Thyroid gland (tissue), 4 donors: ENCODE data around the gene PIP4K2B. TPM values are rescaled to one million over a fixed set of nuclear protein-coding genes. Genes with fewer than 3 reads are reported as not detected.

ENCODE experiments used
- DNase-seq, 2 donors: peaks; one replicate each; pipeline ENCODE4 v3.0.0-alpha.2; 2019
- H3K27ac ChIP-seq, 3 donors: fragments of 200-600 bp; sonication (generic); 1 replicate in 2 of 3; 2 replicates in 1 of 3; pipeline ENCODE4 v1.5.1; 2016 to 2019; ENCODE audit warnings: mild to moderate bottlenecking in 1 of 3, moderate library complexity in 1 of 3
- H3K27me3 ChIP-seq: fragments of 200-600 bp; sonication (generic); one replicate; pipeline ENCODE4 v1.5.1; 2019
- H3K36me3 ChIP-seq, 2 donors: fragments of 200-600 bp; sonication (generic); one replicate each; pipeline ENCODE4 v1.5.1; 2016 to 2019
- H3K4me1 ChIP-seq, 2 donors: fragments of 200-600 bp; sonication (generic); one replicate each; pipeline ENCODE4 v1.5.1; 2017 to 2019
- H3K4me3 ChIP-seq, 3 donors: fragments of 200-600 bp; sonication (generic); replicated peaks in 1 of 3; 1 replicate in 2 of 3; 2 replicates in 1 of 3; pipeline ENCODE4 v1.5.1; 2016; ENCODE audit warnings: mild to moderate bottlenecking in 1 of 3
- H3K9me3 ChIP-seq: fragments of 200-600 bp; sonication (generic); one replicate; pipeline ENCODE4 v1.5.1; 2017
- POLR2A ChIP-seq, 2 donors: fragments of 450-650 bp; IDR thresholded peaks; one replicate each; pipeline ENCODE4 v1.6.1; 2017; ENCODE audit warnings: antibody characterized with exemption in 2 of 2, mild to moderate bottlenecking in 2 of 2, moderate library complexity in 1 of 2
- WGBS, 2 donors: methylation state at CpG; one replicate each; pipeline ENCODE4 v1.1.5; 2017; 5-methylcytosine and 5-hydroxymethylcytosine counted together
- intact Hi-C: fragments of 100-400 bp; cut with DNase I; formaldehyde crosslinking; loops from one replicate; pipeline ENCODE4 v1.15.1; 2023
- total RNA-seq, 4 donors: library from RNA; depleted of rRNA; stranded (reverse); fragments of >200 nt; gene quantifications; one replicate each; pipeline ENCODE4 v1.2.3, GENCODE V29; 2016
- TF ChIP-seq, protein P1 (sequence below), 6 experiments: fragments of 200-600 bp in 3 of 6; fragments of 450-650 bp in 3 of 6; sonication (generic) in 3 of 6; IDR thresholded peaks; one replicate each; pipeline ENCODE4 v1.5.1; 2016 to 2019; ENCODE audit warnings: antibody characterized with exemption in 6 of 6, mild to moderate bottlenecking in 2 of 6, inconsistent platforms in 1 of 6, moderate library complexity in 1 of 6

PIP4K2B gene
- total RNA-seq, 4 donors from 2014 or later, result 40.8 to 48.6 (median 43.8) TPM

- no peaks in the 10 kb centered on the region for H3K27me3 ChIP-seq
- 71 to 76% methylated on average over 9 of the region's 9 CpGs for WGBS, 2 donors
- intact Hi-C loops, result loop anchor here (10.0 kb wide), 1 partner anchor 129 kb away; the partner anchor contains the start of gene SRCIN1
- H3K4me3 ChIP-seq, result no peak overlapping the region
- no peaks in the 10 kb centered on the region for H3K9me3 ChIP-seq
- H3K27ac ChIP-seq, result peak overlapping the region; percentile 61 to 92 (median 75)
- H3K4me1 ChIP-seq, result peaks cover 35 to 43% of the 10 kb centered on the region in 2 donors
- no peak for DNase-seq
- TF ChIP-seq, protein P1, sequence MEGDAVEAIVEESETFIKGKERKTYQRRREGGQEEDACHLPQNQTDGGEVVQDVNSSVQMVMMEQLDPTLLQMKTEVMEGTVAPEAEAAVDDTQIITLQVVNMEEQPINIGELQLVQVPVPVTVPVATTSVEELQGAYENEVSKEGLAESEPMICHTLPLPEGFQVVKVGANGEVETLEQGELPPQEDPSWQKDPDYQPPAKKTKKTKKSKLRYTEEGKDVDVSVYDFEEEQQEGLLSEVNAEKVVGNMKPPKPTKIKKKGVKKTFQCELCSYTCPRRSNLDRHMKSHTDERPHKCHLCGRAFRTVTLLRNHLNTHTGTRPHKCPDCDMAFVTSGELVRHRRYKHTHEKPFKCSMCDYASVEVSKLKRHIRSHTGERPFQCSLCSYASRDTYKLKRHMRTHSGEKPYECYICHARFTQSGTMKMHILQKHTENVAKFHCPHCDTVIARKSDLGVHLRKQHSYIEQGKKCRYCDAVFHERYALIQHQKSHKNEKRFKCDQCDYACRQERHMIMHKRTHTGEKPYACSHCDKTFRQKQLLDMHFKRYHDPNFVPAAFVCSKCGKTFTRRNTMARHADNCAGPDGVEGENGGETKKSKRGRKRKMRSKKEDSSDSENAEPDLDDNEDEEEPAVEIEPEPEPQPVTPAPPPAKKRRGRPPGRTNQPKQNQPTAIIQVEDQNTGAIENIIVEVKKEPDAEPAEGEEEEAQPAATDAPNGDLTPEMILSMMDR (IDR thresholded peaks at IDR 0.05), result no peak
- no peak for TF ChIP-seq POLR2A (IDR thresholded peaks at IDR 0.05)
- peaks cover 6 to 14% of the 10 kb centered on the region in 2 donors for H3K36me3 ChIP-seq
Measured at GRCh38 chr17:38733282-38733981, 65.9 kb downstream of the PIP4K2B start.

DNA sequence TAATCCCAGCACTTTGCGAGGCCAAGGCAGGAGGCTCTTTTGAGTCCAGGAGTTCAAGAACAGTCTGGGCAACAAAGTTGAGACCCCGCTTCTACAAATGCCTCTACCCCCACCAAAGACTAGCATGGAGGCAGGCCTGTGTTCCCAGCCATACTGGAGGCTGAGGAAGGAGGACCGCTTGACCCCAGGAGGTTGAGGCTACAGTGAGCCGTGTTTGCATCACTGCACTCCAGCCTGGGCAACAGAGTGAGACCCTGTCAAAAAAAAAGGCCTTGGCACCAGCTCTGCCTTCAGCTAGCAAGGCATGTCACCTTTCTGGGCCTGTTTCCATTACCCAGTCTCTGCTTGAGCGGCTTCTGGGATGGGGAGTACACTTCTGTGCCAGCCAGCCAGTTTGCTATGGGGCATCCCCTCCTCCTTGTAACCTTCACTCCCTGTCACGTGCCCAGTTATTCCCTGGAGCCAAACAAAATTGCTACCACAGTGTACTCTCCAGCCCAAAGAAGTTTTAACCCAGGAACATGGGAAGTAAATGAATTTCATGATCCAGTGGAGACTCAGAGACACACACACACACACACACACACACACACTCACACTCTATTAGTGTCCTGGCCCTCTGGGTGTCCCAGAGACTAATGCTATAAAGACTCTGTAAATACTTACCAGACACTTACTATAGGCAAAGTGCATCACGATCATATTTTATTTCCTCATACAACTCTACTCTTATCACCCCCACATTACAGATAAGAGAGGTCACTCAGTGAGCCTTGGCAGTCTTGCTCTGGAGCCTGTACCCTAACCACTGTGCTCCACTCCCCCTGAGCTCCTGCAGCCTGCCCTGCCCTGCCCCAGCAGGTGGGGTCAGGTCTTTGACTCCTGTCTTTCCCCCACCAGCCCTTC lies 66.7 kb downstream of the PIP4K2B start:
- Histone ChIP-seq H3K4me3 (no peak overlapping the region), H3K27me3 (no peaks in the 10 kb centered on the region), H3K9me3 (no peaks in the 10 kb centered on the region), H3K36me3 (peaks cover 0 to 11% of the 10 kb centered on the region in 2 donors), H3K4me1 (peaks cover 35 to 43% of the 10 kb centered on the region in 2 donors), H3K27ac (peak overlapping the region; percentile 75 to 92 (median 84))
- intact Hi-C loops, result loop anchor here (10.0 kb wide), 1 partner anchor 128 kb away; the partner anchor contains the start of gene SRCIN1
- peak; percentile 93 for DNase-seq
- 57 to 59% methylated on average over 5 to 7 of the region's 7 CpGs for WGBS, 2 donors
- TF ChIP-seq, protein P1 (IDR thresholded peaks at IDR 0.05), result no peak
- TF ChIP-seq POLR2A (IDR thresholded peaks at IDR 0.05), result peak in 1 of 2 donors; percentile 33

DNA sequence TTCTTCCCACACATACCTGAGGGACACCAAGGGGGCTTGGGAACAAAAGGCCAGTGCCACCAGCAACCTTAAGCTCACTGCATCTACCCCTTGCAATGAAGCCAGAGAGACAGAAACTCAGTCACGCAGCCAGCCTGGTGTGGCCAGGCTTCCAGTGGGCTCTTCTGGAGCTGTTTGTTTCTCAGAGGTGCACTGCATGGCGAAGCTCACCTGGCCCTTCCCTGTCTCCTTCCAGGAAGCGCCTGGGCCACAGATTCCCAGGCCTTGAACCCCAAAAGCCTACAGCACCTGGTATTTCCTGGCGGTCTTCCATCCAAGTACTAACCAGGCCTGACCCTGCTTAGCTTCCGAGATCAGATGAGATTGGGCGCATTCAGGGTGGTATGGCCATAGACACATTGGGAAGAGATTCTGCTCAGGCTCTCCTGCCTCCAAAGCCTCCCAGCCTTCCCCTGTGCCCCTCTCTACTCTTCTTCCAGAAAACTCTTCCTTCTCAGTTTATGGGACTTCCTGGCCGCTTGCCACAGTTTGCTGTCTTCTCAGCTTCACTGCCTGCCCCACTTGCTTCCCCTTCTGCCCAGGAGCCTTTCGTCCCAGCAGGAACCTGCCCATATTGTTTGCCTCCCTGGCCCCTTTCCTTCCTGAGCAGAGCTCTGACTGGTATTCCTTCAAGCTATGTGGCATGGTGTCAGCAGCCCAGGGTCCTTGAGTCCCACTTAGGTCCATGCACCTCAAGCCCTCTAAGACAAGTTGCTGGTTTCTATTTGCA lies 67.6 kb downstream of the PIP4K2B start:
- Histone ChIP-seq H3K4me3 (no peak overlapping the region), H3K9me3 (no peaks in the 10 kb centered on the region), H3K4me1 (peaks cover 35 to 43% of the 10 kb centered on the region in 2 donors), H3K27me3 (no peaks in the 10 kb centered on the region), H3K27ac (peak overlapping the region; percentile 62 to 92 (median 84)), H3K36me3 (peaks cover 0 to 8% of the 10 kb centered on the region in 2 donors)
- intact Hi-C loops, result loop anchor here (10.0 kb wide), 1 partner anchor 127 kb away; the partner anchor contains the start of gene SRCIN1
- peak in 1 of 2 donors; percentile 19 for DNase-seq
- TF ChIP-seq, protein P1 (IDR thresholded peaks at IDR 0.05), result no peak
- TF ChIP-seq POLR2A (IDR thresholded peaks at IDR 0.05), result no peak
- WGBS, 2 donors, result 69 to 86% methylated on average over 7 to 8 of the region's 8 CpGs

DNA sequence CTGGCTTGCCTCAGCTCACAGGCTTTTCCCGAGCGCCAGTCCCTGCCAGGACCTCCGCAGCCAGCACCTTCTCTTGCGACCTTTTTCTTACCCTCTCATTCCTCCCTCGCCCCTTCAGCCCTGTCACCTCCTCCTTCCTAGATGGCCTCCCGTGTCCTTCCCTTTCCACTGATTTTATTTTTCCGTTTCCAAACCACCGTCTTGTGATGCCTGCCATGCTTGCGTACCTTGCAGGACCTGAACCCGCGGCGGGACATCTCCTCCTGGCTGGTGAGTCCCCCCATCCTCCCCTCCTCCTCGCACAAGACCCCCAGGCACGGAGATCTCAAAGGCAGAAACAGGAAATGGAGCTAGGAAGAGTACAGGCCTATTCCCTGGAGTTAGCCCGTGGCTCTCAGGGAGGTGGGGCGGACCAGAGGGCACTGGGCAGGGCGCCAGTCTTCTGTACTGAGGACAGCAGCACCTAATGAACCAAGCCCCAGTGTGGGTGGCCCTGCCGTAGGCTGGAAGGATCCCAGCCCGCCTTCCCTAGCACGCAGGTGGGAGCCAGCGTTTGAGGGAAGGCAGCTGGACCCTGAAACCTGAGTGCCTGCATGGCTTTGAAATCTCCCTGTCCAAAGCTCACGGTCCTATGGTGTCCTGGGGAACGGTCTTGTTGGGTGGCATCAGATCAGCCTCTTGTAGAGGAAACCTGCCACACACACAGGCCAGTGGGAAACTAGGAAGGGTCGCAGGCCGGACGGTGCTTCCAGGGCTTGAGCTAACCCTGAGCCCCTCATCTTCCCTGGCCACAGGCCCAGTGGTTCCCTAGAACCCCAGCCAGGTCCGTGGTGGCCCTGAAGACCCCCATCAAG lies 68.6 kb downstream of the PIP4K2B start:
- Histone ChIP-seq H3K36me3 (peaks cover 0 to 5% of the 10 kb centered on the region in 2 donors), H3K9me3 (no peaks in the 10 kb centered on the region), H3K27me3 (no peaks in the 10 kb centered on the region), H3K4me3 (peak overlapping the region; percentile 12 to 76 (median 42)), H3K27ac (peak overlapping the region; percentile 62 to 92 (median 84)), H3K4me1 (peaks cover 35 to 43% of the 10 kb centered on the region in 2 donors)
- intact Hi-C loops, result loop anchor here (10.0 kb wide), 1 partner anchor 126 kb away; the partner anchor contains the start of gene SRCIN1
- peak; percentile 97 to 98 for DNase-seq
- WGBS, 2 donors, result 10 to 14% methylated on average over 24 to 25 of the region's 27 CpGs
- TF ChIP-seq POLR2A (IDR thresholded peaks at IDR 0.05), result peak in 1 of 2 donors; percentile 43
- TF ChIP-seq, protein P1 (IDR thresholded peaks at IDR 0.05), result no peak
